Activated T-cell treated with anti-CD3 and anti-CD28 coated beads for 24 hours (primary cell): ENCODE measurements around the gene ZNF263.
"Not testable (repeated sequence)": the region's sequence is repeated elsewhere in the genome, so short reads cannot be mapped to it uniquely, and the experiment has no call there.

Experiments used
- DNase-seq: peaks from one replicate; pipeline ENCODE4 v3.0.0-alpha.2; 2020; ENCODE audit warnings: low read depth

Gene ZNF263

DNA sequence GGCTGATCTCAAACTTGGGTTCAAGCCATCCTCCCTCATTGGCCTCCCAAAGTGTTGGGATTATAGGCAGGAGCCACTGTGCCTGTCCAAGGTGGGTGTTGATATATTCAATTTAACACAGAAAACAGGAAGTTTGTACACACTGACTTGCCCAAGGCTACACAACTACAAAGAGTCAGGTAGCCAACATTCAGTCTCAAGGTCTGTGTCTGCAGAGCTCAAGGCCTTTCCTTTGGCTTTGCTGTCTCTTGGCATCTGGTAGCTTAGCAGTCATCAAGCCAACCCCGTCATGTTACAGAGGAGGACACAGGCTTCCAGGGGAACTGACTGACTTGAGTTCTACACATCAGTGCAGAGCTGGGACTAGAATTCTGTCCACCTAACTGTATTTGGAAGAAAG lies 15.0 kb upstream of the ZNF263 start:
- no peak for DNase-seq

DNA sequence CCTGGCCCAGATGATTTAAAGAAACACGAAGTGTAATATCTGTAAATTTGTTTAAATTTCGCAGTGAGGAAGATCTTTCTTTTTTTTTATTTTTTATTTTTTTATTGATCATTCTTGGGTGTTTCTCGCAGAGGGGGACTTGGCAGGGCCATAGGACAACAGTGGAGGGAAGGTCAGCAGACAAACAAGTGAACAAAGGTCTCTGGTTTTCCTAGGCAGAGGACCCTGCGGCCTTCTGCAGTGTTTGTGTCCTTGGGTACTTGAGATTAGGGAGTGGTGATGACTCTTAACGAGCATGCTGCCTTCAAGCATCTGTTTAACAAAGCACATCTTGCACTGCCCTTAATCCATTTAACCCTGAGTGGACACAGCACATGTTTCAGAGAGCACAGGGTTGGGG lies 12.6 kb upstream of the ZNF263 start:
- DNase-seq: not testable (repeated sequence)

- DNase-seq: not testable (repeated sequence)
Measured at GRCh38 chr16:3271281-3271680, 12.0 kb upstream of the ZNF263 start.

GRCh38 chr16:3274490-3274889 lies 8.8 kb upstream of the ZNF263 start:
- no peak for DNase-seq

- no peak for DNase-seq
Measured at GRCh38 chr16:3274947-3275346, 8.3 kb upstream of the ZNF263 start.

DNA sequence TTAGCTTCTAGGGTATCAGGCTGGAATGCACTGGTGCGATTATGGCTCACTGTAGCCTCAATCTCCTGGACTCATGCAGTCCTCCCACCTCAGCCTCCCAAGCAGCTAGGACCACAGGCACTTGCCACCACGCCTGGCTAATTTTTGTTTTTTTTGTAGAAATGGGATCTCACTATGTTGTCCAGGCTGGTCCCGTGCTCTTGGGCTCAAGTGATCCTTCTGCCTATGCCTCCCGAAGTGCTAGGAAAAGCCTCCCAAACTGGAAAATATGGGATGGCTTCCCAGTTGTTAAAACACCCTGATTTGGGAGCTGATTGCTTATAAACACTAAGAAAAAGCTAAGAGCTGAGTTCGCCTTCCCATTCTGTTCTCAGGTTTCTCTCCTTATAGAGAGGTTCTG lies 6.6 kb upstream of the ZNF263 start:
- DNase-seq: no peak

- DNase-seq: no peak
Measured at GRCh38 chr16:3281222-3281820, 2.0 kb upstream of the ZNF263 start.

GRCh38 chr16:3282103-3282729 lies 1.1 kb upstream of the ZNF263 start:
- DNase-seq: no peak

GRCh38 chr16:3283543-3284447 lies 504 bp downstream of the ZNF263 start:
- DNase-seq: no peak

DNA sequence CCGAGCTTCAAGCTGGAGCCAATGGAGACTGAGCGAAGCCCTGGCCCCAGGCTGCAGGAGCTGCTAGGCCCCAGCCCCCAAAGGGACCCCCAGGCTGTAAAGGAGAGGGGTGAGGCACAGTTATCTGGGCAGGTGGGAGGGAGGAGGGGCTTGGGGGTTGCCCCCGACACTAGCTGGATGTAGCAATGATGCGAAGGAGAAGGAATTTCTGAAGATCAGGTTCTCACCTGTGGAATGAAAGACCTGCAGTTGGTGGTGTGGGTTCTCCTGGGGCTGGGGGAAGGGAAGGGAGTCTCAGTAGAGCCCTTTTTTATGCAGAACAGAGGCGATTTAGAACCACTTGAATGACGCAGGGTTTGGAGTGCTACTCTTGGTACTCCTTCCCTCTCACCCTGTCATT lies 1.8 kb downstream of the ZNF263 start:
- DNase-seq: no peak

- no peak for DNase-seq
Measured at GRCh38 chr16:3289998-3290673, 6.8 kb downstream of the ZNF263 start.

DNA sequence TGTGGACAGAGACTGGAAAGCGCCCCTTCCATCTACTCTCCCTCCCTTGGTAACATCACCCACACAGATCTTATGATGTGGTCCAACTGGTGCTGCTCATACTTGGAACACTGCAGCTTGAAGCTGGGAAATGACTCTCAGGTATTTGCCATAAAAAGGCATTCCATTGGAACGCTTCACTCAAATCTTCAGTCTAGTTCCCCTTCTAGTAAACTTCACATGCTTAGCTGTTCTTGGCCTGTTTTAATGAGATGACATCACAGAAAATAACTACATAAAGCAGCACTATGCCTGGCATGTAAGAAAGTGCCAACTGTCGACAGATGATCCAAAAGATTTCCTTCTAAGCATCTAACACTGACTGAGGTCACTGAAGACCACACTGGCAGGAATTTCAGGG lies 9.3 kb downstream of the ZNF263 start:
- DNase-seq: no peak

DNA sequence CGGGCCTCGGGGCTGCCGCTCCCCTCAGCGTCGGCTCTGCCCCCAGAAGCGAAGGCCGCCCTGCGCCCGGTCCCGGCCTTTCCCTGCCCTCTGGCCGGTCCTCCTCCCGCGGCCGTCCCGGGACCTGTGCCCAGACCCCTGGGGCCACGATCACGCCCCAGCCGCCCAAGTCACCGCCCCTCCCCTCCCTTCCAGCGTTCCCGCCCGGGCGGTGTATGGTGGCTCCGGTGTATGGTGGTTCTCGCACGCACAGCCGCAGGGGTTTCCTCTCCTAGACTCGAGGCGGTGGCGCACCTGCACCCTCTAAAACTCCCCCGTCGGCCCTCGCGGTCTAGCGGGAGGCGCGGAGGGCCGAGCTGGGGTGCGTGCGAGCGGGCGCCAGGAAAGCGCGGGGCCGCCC lies 11.9 kb downstream of the ZNF263 start:
- DNase-seq: no peak

DNA sequence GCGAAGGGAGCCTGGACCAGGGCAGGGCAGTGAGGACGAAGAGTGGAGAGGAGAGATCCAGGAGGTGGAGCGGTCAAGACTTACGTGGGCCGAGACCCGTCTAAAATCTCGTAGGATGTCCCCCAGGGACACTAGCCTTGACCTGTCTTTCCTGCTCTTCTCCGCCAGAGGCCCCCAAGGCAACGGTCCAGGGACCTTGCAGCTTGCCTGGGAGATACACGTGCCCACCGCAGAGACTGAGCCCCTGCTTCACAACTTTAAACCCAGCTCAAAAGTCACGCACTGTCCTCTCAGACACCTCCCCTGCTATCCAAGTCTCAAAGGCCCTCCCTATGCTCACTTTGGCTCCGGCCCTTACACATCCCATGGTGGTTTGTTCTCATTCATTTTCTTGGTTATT lies 12.5 kb downstream of the ZNF263 start:
- DNase-seq: no peak

GRCh38 chr16:3304370-3304769 lies 21.1 kb downstream of the ZNF263 start:
- no peak for DNase-seq

GRCh38 chr16:3305109-3306068 lies 22.1 kb downstream of the ZNF263 start, which contains the start of the genes TIGD7 and ZNF75A:
Gene TIGD7, minus strand, starts transcription at chr16:3305430. Its CDS starts 4,816 bp downstream, at chr16:3300614.
Gene ZNF75A, plus strand, starts transcription at chr16:3305497. Its CDS starts 2,932 bp downstream, at chr16:3308429.
- peak; percentile 75 for DNase-seq

- DNase-seq: no peak
Measured at GRCh38 chr16:3306078-3306477, 22.8 kb downstream of the ZNF263 start.

DNA sequence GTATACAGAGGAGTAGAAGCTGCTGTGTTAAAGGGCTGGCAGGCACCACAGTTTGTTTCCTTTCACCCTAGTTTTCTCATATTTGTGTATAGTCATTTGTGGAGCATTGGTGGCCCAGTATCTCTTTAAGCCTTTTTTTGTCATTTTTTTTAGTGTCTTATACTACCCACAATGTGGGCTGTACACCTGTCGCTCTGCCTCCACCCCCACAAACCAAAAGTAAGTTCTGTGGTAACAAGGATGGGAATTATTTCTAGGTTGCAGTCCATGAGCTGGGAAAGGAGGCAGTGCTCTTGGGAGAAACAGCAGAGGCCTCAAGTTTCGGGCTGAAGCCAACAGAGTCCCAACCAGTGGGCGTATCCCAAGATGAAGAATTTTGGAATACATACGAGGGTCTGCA lies 28.2 kb downstream of the ZNF263 start:
- no peak for DNase-seq

DNA sequence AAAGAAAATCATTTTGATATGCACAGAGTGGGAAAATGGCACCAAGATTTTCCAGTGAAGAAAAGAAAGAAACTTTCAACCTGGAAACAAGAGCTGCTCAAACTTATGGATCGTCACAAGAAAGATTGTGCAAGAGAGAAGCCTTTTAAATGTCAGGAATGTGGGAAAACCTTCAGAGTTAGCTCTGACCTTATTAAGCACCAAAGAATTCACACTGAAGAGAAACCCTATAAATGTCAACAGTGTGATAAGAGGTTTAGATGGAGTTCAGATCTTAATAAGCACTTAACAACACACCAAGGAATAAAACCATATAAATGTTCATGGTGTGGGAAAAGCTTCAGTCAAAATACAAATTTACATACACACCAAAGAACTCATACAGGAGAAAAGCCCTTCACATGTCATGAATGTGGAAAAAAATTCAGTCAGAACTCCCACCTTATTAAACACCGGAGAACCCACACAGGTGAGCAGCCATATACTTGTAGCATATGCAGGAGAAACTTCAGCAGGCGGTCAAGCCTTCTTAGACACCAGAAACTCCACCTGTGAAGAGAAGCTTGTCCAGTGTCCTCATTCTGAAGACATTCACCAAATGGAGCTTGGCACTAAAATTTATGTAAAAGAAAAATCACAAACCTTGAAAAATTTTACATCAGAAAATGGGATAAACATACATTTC lies 34.2 kb downstream of the ZNF263 start:
- DNase-seq: no peak

- no peak for DNase-seq
Measured at GRCh38 chr16:3321816-3322215, 38.5 kb downstream of the ZNF263 start.

- no peak for DNase-seq
Measured at GRCh38 chr16:3327514-3327913, 44.2 kb downstream of the ZNF263 start.
